ENCODE data around the gene TPPP3. TPM values are rescaled to one million over a fixed set of nuclear protein-coding genes. Genes with fewer than 3 reads are reported as not detected.
"Not testable (repeated sequence)": the region's sequence is repeated elsewhere in the genome, so short reads cannot be mapped to it uniquely, and the experiment has no call there.

TPPP3 gene
- total RNA-seq, 2 experiments from 2014 or later = not detected

- intact Hi-C loops (cut with DNase I, micrococcal nuclease) = no loop called here
- CTCF ChIA-PET = no interaction called here
- Histone ChIP-seq H3K4me3 (ENCODE audit: low read length) (no peak overlapping the region), H3K4me1 (ENCODE audit: insufficient read depth, low read length) (no peaks in the 10 kb centered on the region), H3K9me3 (ENCODE audit: control insufficient read depth in 1 of 2, insufficient read depth in 1 of 2, low read length in 2 of 2) (no peaks in the 10 kb centered on the region), H3K36me3 (ENCODE audit: insufficient read depth, low read length) (no peaks in the 10 kb centered on the region), H3K27ac (ENCODE audit: low read depth in 1 of 2, low read length in 2 of 2) (no peak overlapping the region), H3K27me3 (ENCODE audit: control insufficient read depth in 1 of 2, insufficient read depth in 2 of 2, low read length in 2 of 2) (no peaks in the 10 kb centered on the region)
- Mint-ChIP-seq H3K4me1 (ENCODE audit: low read depth) (no peaks in the 10 kb centered on the region), H3K27ac (no peak overlapping the region), H3K36me3 (ENCODE audit: low read depth) (no peaks in the 10 kb centered on the region), H3K27me3 (peaks cover 14% of the 10 kb centered on the region), H3K9me3 (no peaks in the 10 kb centered on the region), H3K4me3 (no peak overlapping the region)
- POLR2A ChIA-PET = no interaction called here
- DNase-seq (no peak), ATAC-seq (ENCODE audit: poor library complexity) (no peak)
- no peak for TF ChIP-seq CTCF (IDR thresholded peaks at IDR 0.05)
These were observed 22.6 kb downstream of the TPPP3 start for GRCh38 chr16:67370661-67371060.

- Mint-ChIP-seq H3K27me3 (no peaks in the 10 kb centered on the region), H3K27ac (peak overlapping the region; percentile 25), H3K36me3 (ENCODE audit: low read depth) (no peaks in the 10 kb centered on the region), H3K4me3 (no peak overlapping the region), H3K4me1 (ENCODE audit: low read depth) (peaks cover 16% of the 10 kb centered on the region), H3K9me3 (no peaks in the 10 kb centered on the region)
- POLR2A ChIA-PET = interaction anchor here (0.8 kb wide), 1 partner anchor 8 kb away, joined by 3 read pairs; no protein-coding TSS in a partner anchor
- H3K27me3 ChIP-seq (ENCODE audit: control insufficient read depth in 1 of 2, insufficient read depth in 2 of 2, low read length in 2 of 2) = no peaks in the 10 kb centered on the region
- peak in 1 of 14 experiments; percentile 5 for DNase-seq
- no peaks in the 10 kb centered on the region for H3K36me3 ChIP-seq (ENCODE audit: insufficient read depth, low read length)
- peak overlapping the region in 1 of 2 donors; percentile 4 for H3K27ac ChIP-seq (ENCODE audit: low read depth in 1 of 2, low read length in 2 of 2)
- H3K9me3 ChIP-seq (ENCODE audit: control insufficient read depth in 1 of 2, insufficient read depth in 1 of 2, low read length in 2 of 2) = no peaks in the 10 kb centered on the region
- CTCF ChIA-PET = interaction anchor here (0.5 kb wide), 1 partner anchor 9 kb away, joined by 5 read pairs; no protein-coding TSS in a partner anchor
- ATAC-seq (ENCODE audit: poor library complexity) = no peak
- no peak for TF ChIP-seq CTCF (IDR thresholded peaks at IDR 0.05)
- no peak overlapping the region for H3K4me3 ChIP-seq (ENCODE audit: low read length)
- intact Hi-C loops (cut with DNase I, micrococcal nuclease) = no loop called here
- no peaks in the 10 kb centered on the region for H3K4me1 ChIP-seq (ENCODE audit: insufficient read depth, low read length)
These were observed 28.6 kb downstream of the TPPP3 start for GRCh38 chr16:67364600-67365235.

GRCh38 chr16:67361038-67361437 is 32.3 kb downstream of the TPPP3 start:
- CTCF ChIA-PET = no interaction called here
- H3K36me3 Mint-ChIP-seq (ENCODE audit: low read depth) = no peaks in the 10 kb centered on the region

GRCh38 chr16:67359540-67360269 is 33.6 kb downstream of the TPPP3 start:
- POLR2A ChIA-PET; H3K27me3 ChIP-seq (ENCODE audit: control insufficient read depth in 1 of 2, insufficient read depth in 2 of 2, low read length in 2 of 2); intact Hi-C loops (cut with DNase I, micrococcal nuclease); H3K27ac ChIP-seq (ENCODE audit: low read depth in 1 of 2, low read length in 2 of 2); H3K4me1 Mint-ChIP-seq (ENCODE audit: low read depth); H3K27ac Mint-ChIP-seq; DNase-seq; H3K36me3 Mint-ChIP-seq (ENCODE audit: low read depth); H3K4me1 ChIP-seq (ENCODE audit: insufficient read depth, low read length); H3K9me3 Mint-ChIP-seq; H3K9me3 ChIP-seq (ENCODE audit: control insufficient read depth in 1 of 2, insufficient read depth in 1 of 2, low read length in 2 of 2); H3K4me3 Mint-ChIP-seq; H3K36me3 ChIP-seq (ENCODE audit: insufficient read depth, low read length); ATAC-seq (ENCODE audit: poor library complexity); CTCF ChIA-PET; H3K4me3 ChIP-seq (ENCODE audit: low read length): not testable (repeated sequence)
- H3K27me3 Mint-ChIP-seq = peaks cover 14% of the 10 kb centered on the region

More at GRCh38 chr16:67361038-67361437, 32.3 kb downstream of the TPPP3 start:
- POLR2A ChIA-PET = no interaction called here
- H3K27ac ChIP-seq (ENCODE audit: low read depth in 1 of 2, low read length in 2 of 2) = no peak overlapping the region
- Mint-ChIP-seq H3K27ac (no peak overlapping the region), H3K4me3 (no peak overlapping the region), H3K4me1 (ENCODE audit: low read depth) (peaks cover 16% of the 10 kb centered on the region), H3K27me3 (peaks cover 14% of the 10 kb centered on the region), H3K9me3 (no peaks in the 10 kb centered on the region)
- ATAC-seq (ENCODE audit: poor library complexity) = no peak
- DNase-seq = no peak
- H3K27me3 ChIP-seq (ENCODE audit: control insufficient read depth in 1 of 2, insufficient read depth in 2 of 2, low read length in 2 of 2) = no peaks in the 10 kb centered on the region
- no peaks in the 10 kb centered on the region for H3K36me3 ChIP-seq (ENCODE audit: insufficient read depth, low read length)
- TF ChIP-seq CTCF (IDR thresholded peaks at IDR 0.05) = no peak
- intact Hi-C loops (cut with DNase I, micrococcal nuclease) = no loop called here
- H3K9me3 ChIP-seq (ENCODE audit: control insufficient read depth in 1 of 2, insufficient read depth in 1 of 2, low read length in 2 of 2) = no peaks in the 10 kb centered on the region
- no peak overlapping the region for H3K4me3 ChIP-seq (ENCODE audit: low read length)
- no peaks in the 10 kb centered on the region for H3K4me1 ChIP-seq (ENCODE audit: insufficient read depth, low read length)
